Measurements from ENCODE around the gene CENPQ.

GRCh38 chr6:49539102-49539501, 75.9 kb downstream of the CENPQ start:
- TF ChIP-seq EZH2 (IDR thresholded peaks at IDR 0.05; ENCODE audit: low read depth): no peak
- TF ChIP-seq CTCF (conservative IDR thresholded peaks at IDR 0.05): no peak

All from PC-9 (cell line).